ENCODE measurements around the gene IQGAP3.

DNA sequence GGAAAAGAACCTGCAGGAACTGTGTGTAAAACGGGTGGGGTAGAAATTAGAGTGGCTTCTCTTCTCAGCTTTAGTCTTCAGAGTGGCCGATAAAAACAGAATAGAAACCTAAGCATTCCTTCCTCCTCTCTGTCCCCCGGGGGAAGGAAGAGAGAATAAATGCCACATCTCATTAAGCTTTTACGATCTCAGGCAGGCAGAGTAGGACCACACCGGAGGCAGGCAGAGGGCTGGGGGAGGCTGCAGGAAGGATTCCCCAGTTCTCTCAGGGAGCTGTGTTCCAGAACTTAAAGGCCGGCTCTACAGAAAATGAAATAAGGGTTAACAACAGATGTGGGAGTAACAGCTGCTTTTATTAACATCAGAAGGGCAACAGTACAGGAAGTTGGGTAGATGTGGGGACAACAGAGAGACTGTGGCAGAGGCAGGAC, 47.3 kb downstream of the IQGAP3 start:
- TF ChIP-seq CTCF (conservative IDR thresholded peaks at IDR 0.05 in 1 of 2, IDR thresholded peaks at IDR 0.05 in 1 of 2; ENCODE audit: low read depth in 1 of 2, low read length in 2 of 2) (no peak), EZH2 (IDR thresholded peaks at IDR 0.05; ENCODE audit: low read length, missing control alignments) (no peak)
